ENCODE measurements around the gene NUBP2.

GRCh38 chr16:1788095-1788707 lies 5.4 kb downstream of the NUBP2 start:
- TF ChIP-seq CTCF (conservative IDR thresholded peaks at IDR 0.05): no peak
- no peak for TF ChIP-seq ZFX (IDR thresholded peaks at IDR 0.05)
